ENCODE data around the gene WBP2. TPM values are rescaled to one million over a fixed set of nuclear protein-coding genes. Genes with fewer than 3 reads are reported as not detected.

The WBP2 gene
- total and polyA plus RNA-seq, 4 donors: 67.2 to 195 (median 135) TPM

GRCh38 chr17:75827308-75828075 lies 27.6 kb downstream of the WBP2 start:
- H3K4me1 ChIP-seq (ENCODE audit: control insufficient read depth in 5 of 5, insufficient read depth in 5 of 5, low read length in 5 of 5): peaks cover 0 to 18% (median 2%) of the 10 kb centered on the region in 5 donors
- no peak overlapping the region for H3K4me3 ChIP-seq
- no peaks in the 10 kb centered on the region for H3K27me3 ChIP-seq (ENCODE audit: control insufficient read depth in 3 of 3, insufficient read depth in 3 of 3, low read length in 2 of 3)
- H3K9ac ChIP-seq (ENCODE audit: insufficient read depth in 1 of 2, low read length in 2 of 2): no peak overlapping the region
- ATAC-seq (ENCODE audit: insufficient read depth, low FRiP score) (no peak), DNase-seq (peak; percentile 78 to 84 (median 79))
- TF ChIP-seq CTCF (IDR thresholded peaks at IDR 0.05; ENCODE audit: control extremely low read depth, extremely low read depth): peak; percentile 32
- H3K27ac ChIP-seq (ENCODE audit: low read depth in 1 of 2, low read length in 1 of 2): peak overlapping the region; percentile 78 to 80
- peaks cover 0 to 54% (median 8%) of the 10 kb centered on the region in 4 donors for H3K36me3 ChIP-seq (ENCODE audit: control insufficient read depth in 4 of 4, insufficient read depth in 4 of 4, low read length in 4 of 4)
- WGBS, 2 donors: 33 to 45% methylated on average over 21 of the region's 21 CpGs
- no peaks in the 10 kb centered on the region for H3K9me3 ChIP-seq (ENCODE audit: control insufficient read depth in 4 of 4, insufficient read depth in 3 of 4, low read length in 3 of 4)

DNA sequence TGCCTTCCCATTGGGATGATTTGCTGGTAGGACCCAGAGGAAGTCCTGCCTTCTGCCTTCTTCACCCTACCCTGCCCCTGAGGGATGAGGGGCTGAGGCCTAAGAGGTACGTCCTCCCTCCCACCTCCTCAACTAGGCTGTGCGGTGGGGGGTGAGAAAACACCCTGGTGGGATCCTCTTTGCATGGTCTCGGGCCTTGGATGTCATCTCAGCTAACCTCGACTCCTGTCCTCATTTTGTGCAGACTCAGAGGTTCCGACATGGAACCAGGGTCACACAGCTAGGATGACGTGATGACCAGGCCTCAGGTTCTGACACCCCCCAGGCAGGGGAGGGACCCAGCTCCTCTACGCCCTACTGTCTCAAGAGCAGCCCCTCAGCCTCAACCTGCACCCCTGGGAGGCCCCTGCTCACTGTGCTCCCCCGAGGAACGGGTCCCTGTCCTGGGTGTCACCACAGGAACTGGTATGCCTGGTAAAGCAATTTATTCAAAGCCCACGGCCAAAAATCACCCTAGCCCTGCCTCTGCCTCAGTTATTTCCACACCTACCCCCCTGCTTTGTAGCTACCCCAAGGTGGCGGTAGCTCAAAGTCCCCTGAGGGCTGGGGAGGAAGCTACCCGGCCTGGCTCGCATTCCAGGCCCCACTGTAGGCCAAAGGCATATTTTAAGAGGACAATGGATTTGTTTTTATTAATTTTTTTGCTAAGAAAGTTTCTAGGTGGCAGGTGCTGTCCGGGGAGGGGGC lies 28.4 kb downstream of the WBP2 start:
- ATAC-seq (ENCODE audit: insufficient read depth, low FRiP score) (no peak), DNase-seq (no peak)
- Histone ChIP-seq H3K36me3 (ENCODE audit: control insufficient read depth in 4 of 4, insufficient read depth in 4 of 4, low read length in 4 of 4) (peaks cover 0 to 59% (median 13%) of the 10 kb centered on the region in 4 donors), H3K9ac (ENCODE audit: insufficient read depth in 1 of 2, low read length in 2 of 2) (no peak overlapping the region), H3K27ac (ENCODE audit: low read depth in 1 of 2, low read length in 1 of 2) (peak overlapping the region; percentile 78 to 80), H3K9me3 (ENCODE audit: control insufficient read depth in 4 of 4, insufficient read depth in 3 of 4, low read length in 3 of 4) (no peaks in the 10 kb centered on the region), H3K4me3 (no peak overlapping the region), H3K27me3 (ENCODE audit: control insufficient read depth in 3 of 3, insufficient read depth in 3 of 3, low read length in 2 of 3) (no peaks in the 10 kb centered on the region), H3K4me1 (ENCODE audit: control insufficient read depth in 5 of 5, insufficient read depth in 5 of 5, low read length in 5 of 5) (peaks cover 0 to 18% (median 2%) of the 10 kb centered on the region in 5 donors)
- WGBS, 2 donors: 72 to 79% methylated on average over 14 of the region's 14 CpGs
- no peak for TF ChIP-seq CTCF (IDR thresholded peaks at IDR 0.05; ENCODE audit: control extremely low read depth, extremely low read depth)

GRCh38 chr17:75825748-75826370 lies 29.3 kb downstream of the WBP2 start:
- DNase-seq: no peak
- H3K4me1 ChIP-seq (ENCODE audit: control insufficient read depth in 5 of 5, insufficient read depth in 5 of 5, low read length in 5 of 5): peaks cover 0 to 18% (median 2%) of the 10 kb centered on the region in 5 donors
- no peak for TF ChIP-seq CTCF (IDR thresholded peaks at IDR 0.05; ENCODE audit: control extremely low read depth, extremely low read depth)
- peaks cover 0 to 65% (median 16%) of the 10 kb centered on the region in 4 donors for H3K36me3 ChIP-seq (ENCODE audit: control insufficient read depth in 4 of 4, insufficient read depth in 4 of 4, low read length in 4 of 4)
- no peak overlapping the region for H3K4me3 ChIP-seq
- ATAC-seq (ENCODE audit: insufficient read depth, low FRiP score): no peak
- no peaks in the 10 kb centered on the region for H3K27me3 ChIP-seq (ENCODE audit: control insufficient read depth in 3 of 3, insufficient read depth in 3 of 3, low read length in 2 of 3)
- H3K9me3 ChIP-seq (ENCODE audit: control insufficient read depth in 4 of 4, insufficient read depth in 3 of 4, low read length in 3 of 4): no peaks in the 10 kb centered on the region
- peak overlapping the region in 1 of 2 donors; percentile 38 for H3K27ac ChIP-seq (ENCODE audit: low read depth in 1 of 2, low read length in 1 of 2)
- WGBS, 2 donors: 89 to 90% methylated on average over 12 of the region's 12 CpGs
- no peak overlapping the region for H3K9ac ChIP-seq (ENCODE audit: insufficient read depth in 1 of 2, low read length in 2 of 2)
